ENCODE measurements around the gene COL6A6.

The COL6A6 gene, protein sequence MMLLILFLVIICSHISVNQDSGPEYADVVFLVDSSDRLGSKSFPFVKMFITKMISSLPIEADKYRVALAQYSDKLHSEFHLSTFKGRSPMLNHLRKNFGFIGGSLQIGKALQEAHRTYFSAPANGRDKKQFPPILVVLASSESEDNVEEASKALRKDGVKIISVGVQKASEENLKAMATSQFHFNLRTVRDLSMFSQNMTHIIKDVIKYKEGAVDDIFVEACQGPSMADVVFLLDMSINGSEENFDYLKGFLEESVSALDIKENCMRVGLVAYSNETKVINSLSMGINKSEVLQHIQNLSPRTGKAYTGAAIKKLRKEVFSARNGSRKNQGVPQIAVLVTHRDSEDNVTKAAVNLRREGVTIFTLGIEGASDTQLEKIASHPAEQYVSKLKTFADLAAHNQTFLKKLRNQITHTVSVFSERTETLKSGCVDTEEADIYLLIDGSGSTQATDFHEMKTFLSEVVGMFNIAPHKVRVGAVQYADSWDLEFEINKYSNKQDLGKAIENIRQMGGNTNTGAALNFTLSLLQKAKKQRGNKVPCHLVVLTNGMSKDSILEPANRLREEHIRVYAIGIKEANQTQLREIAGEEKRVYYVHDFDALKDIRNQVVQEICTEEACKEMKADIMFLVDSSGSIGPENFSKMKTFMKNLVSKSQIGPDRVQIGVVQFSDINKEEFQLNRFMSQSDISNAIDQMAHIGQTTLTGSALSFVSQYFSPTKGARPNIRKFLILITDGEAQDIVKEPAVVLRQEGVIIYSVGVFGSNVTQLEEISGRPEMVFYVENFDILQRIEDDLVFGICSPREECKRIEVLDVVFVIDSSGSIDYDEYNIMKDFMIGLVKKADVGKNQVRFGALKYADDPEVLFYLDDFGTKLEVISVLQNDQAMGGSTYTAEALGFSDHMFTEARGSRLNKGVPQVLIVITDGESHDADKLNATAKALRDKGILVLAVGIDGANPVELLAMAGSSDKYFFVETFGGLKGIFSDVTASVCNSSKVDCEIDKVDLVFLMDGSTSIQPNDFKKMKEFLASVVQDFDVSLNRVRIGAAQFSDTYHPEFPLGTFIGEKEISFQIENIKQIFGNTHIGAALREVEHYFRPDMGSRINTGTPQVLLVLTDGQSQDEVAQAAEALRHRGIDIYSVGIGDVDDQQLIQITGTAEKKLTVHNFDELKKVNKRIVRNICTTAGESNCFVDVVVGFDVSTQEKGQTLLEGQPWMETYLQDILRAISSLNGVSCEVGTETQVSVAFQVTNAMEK (N-terminal part only)

DNA sequence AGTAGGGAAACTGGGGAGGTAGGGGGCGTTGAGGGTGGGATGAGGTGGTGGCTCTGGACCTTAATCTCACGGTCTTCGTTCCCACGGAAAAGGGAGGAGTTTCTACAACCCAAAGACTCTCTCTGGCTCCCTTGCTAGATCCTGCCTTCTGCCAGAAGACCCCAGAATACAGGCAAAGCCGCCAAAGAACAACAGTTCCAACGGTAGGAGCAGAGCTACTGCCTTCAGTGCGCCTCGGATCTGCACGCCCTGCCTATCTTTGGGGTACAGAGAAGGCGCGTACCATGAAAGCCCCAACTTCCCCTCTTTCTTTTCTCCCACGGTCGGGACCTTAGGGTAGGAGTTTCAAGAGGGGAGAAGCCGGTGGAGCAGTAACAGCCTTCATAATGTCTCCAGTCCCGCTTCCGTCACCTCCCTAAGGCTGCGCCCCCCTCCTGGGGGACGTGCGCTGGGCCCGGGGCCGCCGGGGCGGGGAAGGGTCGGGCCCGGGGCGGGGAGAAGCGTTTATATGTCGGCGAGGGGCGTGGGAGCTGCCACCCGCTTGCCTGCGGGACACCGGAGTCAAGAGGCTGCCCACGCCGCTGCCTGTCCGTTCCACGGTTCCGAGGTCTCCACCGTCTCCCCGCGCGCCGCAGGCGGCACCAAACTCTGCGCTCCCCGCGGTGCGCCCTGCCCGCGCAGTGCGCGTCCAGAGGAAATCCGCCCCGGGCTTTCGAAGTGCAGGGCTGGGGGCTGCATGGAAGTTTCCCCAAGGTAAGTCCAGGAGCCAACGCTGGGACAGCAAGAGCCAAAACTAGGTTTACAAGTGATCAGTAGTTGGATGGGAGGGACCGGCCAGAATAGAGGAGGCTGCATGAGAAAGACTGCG lies at the start of gene COL6A6:
COL6A6 (plus strand) TSS at position 533 of the 868 bp plus-strand sequence. CDS start 43,188 bp downstream, outside the sequence.
- no peak for DNase-seq

DNA sequence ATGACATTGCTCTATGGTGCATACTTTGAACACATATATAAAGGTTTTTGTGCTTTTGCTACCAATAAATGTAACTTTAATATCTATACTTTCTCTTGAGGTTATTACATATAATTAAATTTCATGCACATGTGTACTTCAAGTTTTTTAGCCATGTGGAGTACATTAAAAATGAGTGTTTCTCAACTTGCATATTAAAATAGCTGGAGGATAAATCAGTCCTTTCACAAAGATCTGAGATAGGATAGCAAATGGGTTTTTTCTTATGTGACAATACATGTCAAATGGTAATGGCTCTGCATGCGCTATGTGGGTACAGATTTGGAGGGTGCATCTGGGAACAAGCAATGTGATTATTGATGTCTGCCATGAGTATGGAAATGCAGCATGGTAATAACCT lies 48.7 kb upstream of the COL6A6 start:
- DNase-seq: no peak

DNA sequence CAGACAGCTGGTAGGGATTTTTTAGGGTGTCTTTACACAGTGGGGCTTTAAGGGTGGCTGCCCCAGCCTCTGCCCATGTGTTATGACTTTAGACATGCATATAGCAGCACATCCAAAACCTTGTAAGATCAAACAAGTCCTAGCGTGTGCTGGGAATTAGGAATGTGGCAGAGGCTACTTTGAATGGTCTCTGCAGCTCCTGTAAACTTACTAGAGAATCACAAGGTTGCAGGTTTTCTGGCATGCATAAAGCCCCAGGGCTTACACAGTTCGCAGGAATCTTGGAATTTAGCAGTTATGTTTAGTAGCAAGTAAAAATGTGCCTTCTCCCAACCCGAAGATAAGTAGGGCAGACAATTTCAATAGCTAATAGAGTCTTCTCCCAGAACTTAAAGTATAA lies 46.9 kb upstream of the COL6A6 start:
- no peak for DNase-seq

DNA sequence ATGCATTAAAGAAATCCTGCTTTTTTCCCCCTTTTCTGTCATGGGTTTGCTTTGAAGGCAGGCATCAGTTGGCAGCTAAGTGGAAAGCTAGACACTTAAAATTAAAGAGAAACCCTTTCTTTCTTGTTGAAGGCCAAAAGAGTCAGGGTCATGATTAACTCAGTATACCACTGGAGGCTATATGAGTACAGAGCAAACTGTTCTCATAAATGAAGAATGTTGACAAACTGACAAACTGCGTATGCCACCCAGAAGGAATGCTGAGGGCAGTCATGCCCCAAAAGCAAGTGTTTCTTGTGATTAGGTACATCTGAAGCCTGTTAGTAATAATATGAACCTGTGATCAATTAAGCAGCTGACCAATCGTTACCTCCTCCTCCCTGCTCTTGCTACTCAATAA lies 43.6 kb upstream of the COL6A6 start:
- no peak for DNase-seq

DNA sequence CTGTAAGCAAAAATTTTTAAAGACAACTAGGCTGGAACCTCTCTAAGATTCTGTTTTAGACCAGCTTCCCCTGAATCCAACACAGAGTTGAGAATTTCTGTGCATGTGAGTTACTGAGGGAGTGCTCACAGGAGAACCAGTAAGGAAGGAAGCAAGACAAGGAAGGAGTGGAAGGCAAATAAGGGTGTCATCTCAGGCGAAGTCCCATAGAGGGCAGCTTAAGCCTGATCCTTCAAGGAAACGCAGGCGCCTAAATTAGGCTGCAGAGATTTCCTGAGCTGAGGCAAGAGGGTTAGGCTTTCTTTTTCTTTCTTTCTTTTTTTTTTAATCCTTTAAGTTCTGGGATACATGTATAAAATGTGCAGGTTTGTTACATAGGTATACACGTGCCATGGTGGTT lies 36.2 kb upstream of the COL6A6 start:
- no peak for DNase-seq

DNA sequence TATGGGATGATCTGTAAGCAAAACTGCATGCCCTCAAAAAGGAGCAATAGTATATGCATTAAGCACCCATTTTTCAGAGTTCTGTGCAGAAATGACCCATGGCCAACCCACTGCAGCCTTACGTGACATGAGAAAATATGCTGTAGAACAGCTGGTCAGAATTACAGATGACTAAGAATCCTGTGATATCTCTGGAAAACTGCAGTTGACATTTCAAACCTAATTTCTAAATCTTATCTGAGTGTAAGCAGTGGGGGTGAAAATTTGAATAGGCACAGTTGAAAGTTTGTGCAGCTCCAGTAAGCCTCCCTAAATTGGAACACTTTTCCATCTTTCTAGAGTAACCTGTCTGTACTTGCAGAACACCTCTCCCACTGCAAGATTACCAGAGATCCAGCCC lies 28.7 kb upstream of the COL6A6 start:
- no peak for DNase-seq

DNA sequence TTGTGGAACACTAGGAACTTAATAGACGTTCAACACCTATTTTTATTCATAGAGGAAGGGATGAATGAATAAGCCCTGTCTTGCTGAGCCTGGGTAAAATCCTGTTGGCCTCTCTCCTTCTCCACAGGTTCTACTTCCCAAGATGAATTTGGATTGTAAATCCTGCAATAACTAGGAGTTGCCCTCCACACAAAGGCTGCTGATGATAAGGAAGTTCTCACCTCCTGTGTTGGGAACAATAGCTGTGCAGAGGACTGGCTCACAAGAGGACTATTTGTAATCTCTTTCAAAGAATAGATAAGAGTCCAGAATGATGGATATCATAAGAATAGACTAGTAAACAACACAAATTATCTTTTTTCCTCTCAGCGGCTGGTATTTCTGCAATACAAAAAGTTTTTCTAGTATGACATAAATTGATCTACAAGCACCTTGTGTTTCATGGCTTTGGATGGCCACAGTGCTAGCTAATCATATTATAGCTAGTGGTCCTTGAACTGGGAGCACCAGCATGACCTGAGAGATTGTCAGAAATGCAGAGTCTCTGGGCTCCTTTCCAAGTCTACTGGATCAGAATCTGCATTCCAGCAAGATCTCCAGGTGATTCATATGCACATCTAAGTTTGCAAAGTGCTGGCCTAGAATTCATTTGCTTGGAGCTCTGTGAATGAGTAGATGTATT lies 28.1 kb upstream of the COL6A6 start:
- no peak for DNase-seq

DNA sequence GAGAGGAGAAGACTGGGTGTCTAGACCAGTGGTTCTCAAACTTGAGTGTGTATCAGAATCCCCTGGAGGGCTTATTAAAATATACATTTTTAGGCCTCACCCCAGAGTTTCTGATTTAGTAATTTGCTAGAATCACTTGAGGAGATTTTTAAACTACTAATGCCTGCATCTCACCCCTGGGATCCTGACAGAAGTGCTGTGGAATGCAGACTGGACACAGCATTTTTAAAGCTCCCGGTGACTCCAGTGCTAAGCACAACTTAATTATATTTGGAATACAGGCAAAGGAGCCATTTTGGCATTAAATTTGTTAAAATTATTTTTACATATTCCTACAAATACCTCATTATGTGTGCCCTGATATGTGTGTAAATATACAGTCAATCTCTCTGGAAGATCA lies 26.7 kb upstream of the COL6A6 start:
- DNase-seq: no peak

DNA sequence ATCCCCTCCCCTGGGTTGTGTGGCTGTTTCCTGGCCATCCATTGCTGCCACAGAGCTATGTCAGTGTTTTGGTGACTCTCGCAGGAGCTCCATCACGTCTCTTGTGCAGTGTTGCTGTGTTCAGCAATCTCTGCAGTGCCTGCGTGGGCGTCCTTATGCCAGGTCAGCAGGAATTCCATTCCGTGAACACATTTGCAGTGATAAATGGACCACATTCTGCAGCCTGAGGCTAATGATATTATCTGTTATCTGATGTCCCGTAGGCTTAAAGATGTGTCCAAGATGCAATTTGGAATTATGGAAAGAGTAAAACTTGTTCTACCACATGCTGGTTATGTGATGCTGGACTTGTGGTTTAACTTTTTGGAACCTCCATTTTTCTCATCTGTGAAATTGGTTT lies 25.5 kb upstream of the COL6A6 start:
- DNase-seq: no peak

DNA sequence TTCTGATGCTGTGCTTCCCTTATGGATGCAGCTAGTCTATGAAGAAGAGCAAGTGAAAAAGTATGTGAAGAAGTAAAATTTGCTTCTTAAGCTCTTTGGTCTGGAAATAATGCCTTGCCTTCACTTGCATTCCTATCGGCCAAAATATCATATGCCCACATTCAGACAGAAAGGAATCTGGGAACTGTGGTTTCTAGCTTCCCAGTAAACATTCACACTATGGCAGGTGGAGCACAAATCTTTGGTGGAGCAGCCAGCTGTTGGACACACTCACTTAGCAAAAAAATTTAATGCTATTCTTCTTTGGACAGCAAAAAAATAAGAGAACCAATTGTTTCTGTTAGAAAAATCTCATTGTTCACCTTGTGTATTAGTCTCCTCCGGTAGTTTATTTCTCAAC lies 12.3 kb upstream of the COL6A6 start:
- DNase-seq: no peak

DNA sequence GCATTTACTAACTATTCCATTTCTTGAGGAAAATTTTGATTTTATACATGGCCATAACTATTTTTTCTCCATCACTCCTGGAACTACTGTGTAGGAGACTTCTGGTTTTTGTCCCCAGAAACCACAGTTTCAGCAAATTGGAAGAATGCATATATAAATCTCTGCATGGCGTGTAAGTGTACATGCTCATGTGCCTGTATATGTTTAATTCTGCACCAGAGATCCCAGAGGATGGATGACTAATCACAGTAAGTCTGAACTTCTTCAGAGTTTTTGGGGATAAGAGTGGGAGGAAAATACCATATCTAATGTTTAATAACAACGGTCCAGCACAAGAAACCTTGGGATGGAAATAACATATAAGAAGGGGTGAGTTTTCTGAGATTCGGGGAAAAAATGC lies 10.9 kb upstream of the COL6A6 start:
- DNase-seq: no peak

DNA sequence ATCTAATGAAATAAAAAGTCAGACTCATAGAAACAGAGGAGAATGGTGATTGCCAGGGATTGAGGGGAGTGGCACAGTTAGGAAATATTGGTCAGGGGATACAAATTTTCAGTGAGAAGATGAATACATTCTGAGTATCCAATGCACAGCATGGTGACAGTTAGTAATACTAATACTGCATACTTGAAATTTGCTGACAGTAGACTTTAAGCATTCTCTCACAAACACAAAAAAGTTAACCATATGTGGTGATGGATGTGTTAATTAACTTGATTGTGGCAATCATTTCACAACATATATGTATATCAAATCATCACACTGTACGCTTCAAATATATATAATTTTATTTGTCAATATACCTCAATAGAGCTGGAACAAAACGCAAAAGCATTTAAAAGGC lies 9.2 kb upstream of the COL6A6 start:
- no peak for DNase-seq

DNA sequence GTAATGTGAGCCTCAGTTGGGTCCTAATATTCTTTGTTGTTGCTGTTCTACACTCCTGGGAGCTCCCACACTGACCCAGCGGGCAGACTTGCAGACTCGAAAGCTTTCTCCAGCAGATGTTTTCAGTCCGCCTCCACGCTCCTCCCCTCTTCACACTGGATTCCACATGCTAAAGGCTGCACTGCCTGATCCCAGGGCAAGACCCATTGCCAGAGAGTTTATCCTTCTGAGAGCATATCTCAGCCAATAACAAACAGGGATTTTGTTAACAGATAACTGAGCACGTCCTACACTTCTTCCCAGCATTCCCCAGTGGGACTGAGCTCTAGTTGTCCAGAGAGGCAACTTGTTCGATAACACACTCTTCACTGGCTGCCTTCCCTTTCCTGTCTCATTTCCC lies 8.0 kb upstream of the COL6A6 start:
- DNase-seq: no peak

DNA sequence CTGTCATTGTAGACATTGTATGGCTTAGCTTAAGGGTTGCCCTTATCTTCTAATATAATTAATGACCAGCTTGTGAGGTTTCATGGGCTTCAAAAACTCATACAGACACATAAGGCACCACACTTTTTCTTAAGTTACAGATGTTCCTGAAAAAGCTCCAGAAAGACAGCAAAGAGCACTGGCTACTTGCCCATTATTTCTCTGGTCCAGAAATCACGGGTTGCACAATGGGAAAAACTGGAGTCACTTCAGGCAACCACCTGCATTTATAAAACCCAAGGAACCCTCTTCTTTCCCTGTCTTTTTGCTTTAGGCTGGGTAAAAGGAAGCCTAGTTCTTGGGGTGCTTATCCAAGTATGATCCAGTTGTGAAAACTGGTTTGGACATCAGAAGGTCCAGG lies 2.3 kb upstream of the COL6A6 start:
- DNase-seq: no peak

DNA sequence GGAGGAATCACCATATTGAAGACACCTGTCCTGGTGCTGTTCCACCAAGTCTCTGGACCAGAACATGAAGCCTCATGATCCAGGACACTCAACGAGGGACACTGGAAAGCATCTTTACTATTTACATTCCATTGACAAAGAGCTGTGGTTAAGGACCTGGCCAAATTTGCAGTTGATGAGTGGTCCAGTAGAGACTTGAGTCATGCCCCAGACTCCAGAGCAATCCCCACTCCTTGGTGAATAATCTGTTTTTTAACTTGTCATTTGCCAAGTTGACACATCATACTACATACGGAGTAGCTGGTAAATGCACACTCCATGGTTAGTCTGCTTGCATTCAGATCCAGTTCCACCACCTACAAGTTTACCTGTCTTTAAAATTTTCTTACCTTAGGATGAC lies 1.2 kb upstream of the COL6A6 start:
- no peak for DNase-seq

DNA sequence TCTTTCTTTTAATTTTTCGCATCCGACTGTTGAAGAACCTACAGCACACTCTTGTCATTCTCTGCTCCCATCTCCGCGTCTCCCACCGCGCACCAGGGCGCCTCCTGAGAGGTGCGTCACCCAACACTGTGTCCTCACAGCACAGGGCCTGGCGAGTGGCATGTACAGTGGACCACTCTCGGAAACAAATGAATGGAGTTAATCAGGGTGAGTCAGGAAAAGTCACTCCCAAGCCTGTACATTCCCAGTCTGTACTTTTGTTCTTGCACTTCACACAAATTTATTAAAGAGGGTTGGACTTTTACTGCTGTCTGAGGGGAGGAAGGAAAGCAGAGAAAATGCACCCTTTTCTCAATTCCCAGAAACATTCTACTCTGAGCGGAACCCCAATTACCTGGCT lies 625 bp downstream of the COL6A6 start:
- DNase-seq: no peak

DNA sequence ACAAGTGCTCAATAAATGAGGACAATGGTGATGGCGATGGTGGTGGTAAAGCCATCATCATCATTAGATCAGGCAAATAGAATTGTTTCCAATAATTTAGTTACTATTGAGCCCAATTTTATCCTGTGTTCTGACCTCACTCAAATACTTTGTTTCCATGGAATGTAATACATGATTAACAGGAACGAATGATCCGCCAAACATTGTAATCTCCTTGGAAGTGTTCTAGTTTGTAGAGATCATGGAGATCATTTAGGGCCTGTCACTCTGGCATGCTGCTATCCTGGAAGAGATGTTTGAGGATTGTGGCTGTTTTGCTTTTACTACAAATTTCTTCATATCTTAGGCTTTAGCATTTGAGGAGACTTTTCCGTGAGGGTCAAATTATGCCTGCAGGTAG lies 2.8 kb downstream of the COL6A6 start:
- DNase-seq: no peak

DNA sequence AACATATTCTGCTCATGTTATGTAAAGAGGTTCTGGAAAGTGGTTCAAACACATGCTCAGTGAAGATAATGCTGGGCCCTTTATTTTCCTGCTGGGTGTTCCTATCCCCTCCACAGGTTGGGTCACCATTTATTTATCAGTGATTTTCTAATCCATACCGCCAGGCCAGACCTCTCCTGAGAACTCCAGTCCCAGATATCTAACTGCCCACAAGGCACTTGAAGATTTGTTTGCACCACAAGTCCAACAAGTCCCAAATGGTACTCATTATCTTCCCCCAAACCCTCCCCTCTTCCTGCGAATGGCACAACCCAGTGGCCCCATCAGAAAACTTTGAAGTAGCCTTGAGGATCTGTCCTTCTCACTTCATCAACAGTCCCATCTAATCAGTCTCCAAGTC lies 5.4 kb downstream of the COL6A6 start:
- DNase-seq: no peak

DNA sequence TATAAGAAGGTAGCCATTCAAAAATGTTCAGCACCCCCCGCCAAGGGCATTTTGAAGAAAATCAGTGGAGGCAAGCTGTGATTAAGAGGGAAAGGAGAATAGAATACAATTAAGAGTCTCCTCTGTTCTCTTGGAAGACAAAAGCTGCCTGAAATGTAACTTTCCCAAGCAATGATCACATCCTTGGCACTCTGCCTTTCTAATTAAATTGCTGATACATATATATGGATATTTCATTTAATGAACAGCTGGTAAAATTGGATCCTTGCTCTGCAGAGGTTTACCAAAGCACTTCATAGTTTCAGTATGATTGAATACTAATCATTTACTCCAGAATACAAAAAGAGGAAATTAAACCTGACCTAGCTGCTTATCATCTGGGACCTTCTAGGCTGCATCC lies 10.4 kb downstream of the COL6A6 start:
- DNase-seq: no peak

DNA sequence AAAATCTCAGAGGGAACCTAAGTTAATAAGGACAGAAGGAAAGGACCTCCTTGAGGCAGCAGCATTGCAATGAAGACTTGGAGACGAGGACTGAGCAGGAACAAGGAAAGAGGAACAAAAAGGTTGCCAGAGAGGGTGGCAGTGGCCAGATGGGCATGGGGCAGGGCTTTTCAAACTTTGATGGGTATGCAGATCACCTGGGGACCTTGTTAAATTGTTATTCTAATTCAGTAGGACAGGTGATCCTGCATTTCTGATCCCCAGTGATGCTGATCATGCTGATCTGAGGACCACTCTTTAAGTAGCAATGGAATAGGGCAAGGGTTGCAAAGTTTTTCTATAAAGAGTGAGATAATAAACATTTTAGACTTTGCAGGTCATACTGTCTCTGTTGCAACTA lies 11.1 kb downstream of the COL6A6 start:
- no peak for DNase-seq

DNA sequence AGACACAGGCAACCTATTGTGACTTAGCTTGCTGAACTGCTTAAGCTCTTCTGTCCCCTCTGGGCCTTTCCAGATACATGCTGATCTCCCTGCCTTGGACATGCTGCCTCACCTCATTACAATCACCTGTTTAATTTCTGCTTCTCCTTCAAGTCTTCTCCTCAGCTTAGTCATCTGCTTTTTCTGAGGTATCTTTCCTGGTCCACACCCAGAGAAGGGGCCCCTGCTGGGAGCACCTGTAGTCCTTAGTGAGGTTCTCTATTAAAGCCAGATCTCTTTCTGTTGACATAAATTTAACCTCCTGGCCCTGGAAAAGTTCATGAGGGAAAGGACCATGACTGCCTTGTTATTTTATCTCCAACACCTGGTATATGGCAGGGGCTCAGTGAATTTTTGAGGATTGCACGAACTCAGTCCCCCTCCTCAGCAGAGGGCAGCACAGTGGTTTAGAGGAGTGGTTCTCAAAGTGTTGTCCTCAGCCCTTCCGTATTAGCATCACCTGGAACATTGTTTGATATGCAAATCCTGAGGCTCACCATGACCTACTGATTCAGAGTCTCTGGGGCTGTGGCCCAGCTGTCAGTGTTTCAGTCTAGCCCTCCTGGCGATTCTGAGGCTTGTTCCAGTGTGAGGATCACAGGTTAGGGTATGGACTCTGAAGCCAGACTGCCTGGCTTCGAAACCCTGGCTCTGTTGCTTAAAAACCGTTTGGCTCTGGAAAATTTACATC lies 12.7 kb downstream of the COL6A6 start:
- no peak for DNase-seq
